ENCODE data around the gene LMF2.

GRCh38 chr22:50488886-50489285 is 18.6 kb downstream of the LMF2 start:
- TF ChIP-seq CTCF (IDR thresholded peaks at IDR 0.05 in 2 of 3, conservative IDR thresholded peaks at IDR 0.05 in 1 of 3; ENCODE audit: borderline replicate concordance in 1 of 3, insufficient read depth in 1 of 3, low read depth in 2 of 3, low read length in 2 of 3) (no peak), POLR2A (IDR thresholded peaks at IDR 0.05; ENCODE audit: borderline replicate concordance, extremely low read depth, insufficient read depth, insufficient read length) (no peak), ZNF274 (IDR thresholded peaks at IDR 0.05; ENCODE audit: low read depth, low read length) (no peak), MAX (IDR thresholded peaks at IDR 0.05) (no peak), POLR2AphosphoS5 (IDR thresholded peaks at IDR 0.05; ENCODE audit: low read depth, low read length) (no peak)
